GM06990 (cell line): ENCODE measurements around the gene CHMP4B.
A peak's percentile ranks its signal among the peaks of the same experiment; 100 is the strongest.

ENCODE experiments used
- DNase-seq: peaks from one replicate; pipeline ENCODE4 v3.0.0-alpha.2; 2011; ENCODE audit not compliant: insufficient read length; ENCODE audit errors: extremely low read depth
- H3K27me3 ChIP-seq: replicated peaks from 2 replicates; pipeline ENCODE4 v1.6.0; 2011; ENCODE audit warnings: low read length; ENCODE audit not compliant: control insufficient read depth, insufficient read depth
- H3K36me3 ChIP-seq: 2 replicates; pipeline ENCODE4 v1.5.1; 2011; ENCODE audit warnings: low read length; ENCODE audit not compliant: control insufficient read depth, insufficient read depth
- H3K4me3 ChIP-seq: replicated peaks from 2 replicates; pipeline ENCODE4 v1.5.1; 2011; ENCODE audit warnings: low read depth, mild to moderate bottlenecking, control low read depth, low read length
- CTCF ChIP-seq: IDR thresholded peaks from 2 replicates; pipeline ENCODE4 v1.5.1; 2011; ENCODE audit warnings: low read length, control low read depth, mild to moderate bottlenecking, inconsistent platforms; ENCODE audit not compliant: insufficient read depth, poor library complexity, severe bottlenecking

Gene CHMP4B

DNA sequence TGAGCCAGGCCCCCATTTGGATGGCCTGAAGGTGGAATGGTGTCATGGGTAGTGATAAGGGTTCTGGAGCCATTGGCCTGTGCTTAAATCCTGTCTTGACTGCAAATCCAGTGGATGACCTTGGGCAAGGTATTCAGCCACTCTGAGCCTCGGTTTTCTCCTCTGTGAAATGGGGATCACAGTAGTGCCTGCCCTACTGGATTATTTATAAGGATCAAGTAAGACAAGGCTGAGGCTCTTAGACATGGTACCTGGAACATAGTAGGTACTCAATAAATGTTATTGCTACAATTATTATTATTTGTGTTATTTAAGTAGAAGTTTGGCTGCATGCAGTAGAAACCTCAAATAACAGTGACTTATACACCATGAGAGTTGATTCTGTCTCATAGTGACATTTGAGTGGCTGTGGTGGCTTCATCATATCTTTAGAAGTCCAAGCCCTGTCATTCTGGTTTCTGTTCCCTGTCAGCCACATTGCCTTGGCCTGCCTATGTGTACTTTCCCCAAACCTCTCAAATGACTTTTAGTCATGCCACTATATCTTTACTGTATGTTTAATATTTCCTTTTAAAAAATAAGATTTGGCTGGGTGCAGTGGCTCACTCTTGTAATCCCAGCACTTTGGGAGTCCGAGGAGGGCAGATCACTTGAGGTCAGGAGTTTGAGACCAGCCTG lies 37.6 kb upstream of the CHMP4B start:
- DNase-seq, result peak; percentile 72
- no peak overlapping the region for H3K4me3 ChIP-seq
- H3K27me3 ChIP-seq, result no peaks in the 10 kb centered on the region
- no peak for TF ChIP-seq CTCF
- no peaks in the 10 kb centered on the region; the same call in 1 of the 2 replicates for H3K36me3 ChIP-seq

DNA sequence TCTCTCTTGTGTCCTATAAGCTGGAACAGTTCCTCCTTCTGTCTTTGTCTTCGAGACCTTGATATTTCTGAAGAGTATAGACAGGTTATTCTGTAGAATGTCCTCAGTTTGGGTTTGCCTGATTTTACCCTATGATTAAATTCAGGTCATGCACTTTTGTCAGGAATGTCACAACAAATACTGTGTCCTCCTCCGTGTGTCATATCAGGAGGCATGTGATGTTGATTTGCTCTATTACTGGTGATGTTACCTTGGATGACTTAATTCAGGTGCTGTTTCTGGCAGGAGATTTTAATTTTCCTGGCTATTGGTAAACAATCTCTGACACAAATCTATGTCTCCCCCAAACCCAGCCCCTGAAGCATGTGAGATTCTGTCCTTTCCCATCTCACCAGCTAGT lies 33.3 kb upstream of the CHMP4B start:
- no peak for TF ChIP-seq CTCF
- H3K4me3 ChIP-seq, result no peak overlapping the region
- no peaks in the 10 kb centered on the region for H3K27me3 ChIP-seq
- DNase-seq, result no peak
- H3K36me3 ChIP-seq, result no peaks in the 10 kb centered on the region; the same call in 1 of the 2 replicates

DNA sequence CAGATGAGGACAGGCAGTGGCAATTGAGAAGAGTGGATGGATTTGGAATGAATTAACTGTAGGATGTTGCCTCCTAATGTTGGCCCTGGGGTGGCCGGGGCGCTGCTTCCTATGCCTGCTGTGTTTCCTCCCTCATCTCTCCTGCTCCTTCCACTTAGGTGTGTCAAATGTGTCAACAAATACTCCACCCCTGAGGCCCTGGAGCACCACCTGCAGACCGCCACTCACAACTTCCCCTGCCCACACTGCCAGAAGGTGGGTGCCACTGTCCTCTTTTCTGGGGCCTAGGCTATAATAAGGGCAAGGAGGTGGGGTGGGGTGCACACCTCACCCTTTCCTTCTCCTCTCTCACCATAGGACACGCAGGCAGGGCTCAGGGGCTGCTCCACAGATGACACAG lies 30.0 kb upstream of the CHMP4B start:
- Histone ChIP-seq H3K36me3 (no peaks in the 10 kb centered on the region; the same call in 1 of the 2 replicates), H3K27me3 (no peaks in the 10 kb centered on the region), H3K4me3 (no peak overlapping the region)
- TF ChIP-seq CTCF, result no peak
- no peak for DNase-seq

- no peaks in the 10 kb centered on the region; the same call in 1 of the 2 replicates for H3K36me3 ChIP-seq
- no peak for TF ChIP-seq CTCF
- no peaks in the 10 kb centered on the region for H3K27me3 ChIP-seq
- no peak for DNase-seq
- no peak overlapping the region for H3K4me3 ChIP-seq
Measured at GRCh38 chr20:33781945-33782344, 29.2 kb upstream of the CHMP4B start.

DNA sequence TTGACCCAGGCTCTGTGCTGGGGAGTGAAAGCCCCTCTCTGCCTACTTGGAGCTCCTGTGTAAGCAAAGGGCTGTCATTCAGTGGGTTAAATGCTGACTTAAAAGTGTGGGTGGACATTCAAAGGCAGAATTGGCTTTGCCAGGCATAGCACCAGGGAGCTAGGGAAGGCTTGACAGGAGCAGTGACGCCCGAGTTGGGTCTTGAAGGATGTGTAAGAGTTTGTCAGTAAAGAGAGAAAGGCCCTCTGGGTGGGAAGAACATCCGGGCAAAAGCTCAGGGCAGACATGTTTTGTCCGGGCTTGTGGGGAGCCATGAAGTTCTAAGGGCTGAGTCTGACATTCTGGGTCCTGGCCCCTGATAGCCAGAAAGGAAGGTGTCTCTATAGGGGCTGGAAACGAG lies 27.9 kb upstream of the CHMP4B start:
- no peak overlapping the region for H3K4me3 ChIP-seq
- no peaks in the 10 kb centered on the region; the same call in 1 of the 2 replicates for H3K36me3 ChIP-seq
- TF ChIP-seq CTCF, result no peak
- no peak for DNase-seq
- no peaks in the 10 kb centered on the region for H3K27me3 ChIP-seq

DNA sequence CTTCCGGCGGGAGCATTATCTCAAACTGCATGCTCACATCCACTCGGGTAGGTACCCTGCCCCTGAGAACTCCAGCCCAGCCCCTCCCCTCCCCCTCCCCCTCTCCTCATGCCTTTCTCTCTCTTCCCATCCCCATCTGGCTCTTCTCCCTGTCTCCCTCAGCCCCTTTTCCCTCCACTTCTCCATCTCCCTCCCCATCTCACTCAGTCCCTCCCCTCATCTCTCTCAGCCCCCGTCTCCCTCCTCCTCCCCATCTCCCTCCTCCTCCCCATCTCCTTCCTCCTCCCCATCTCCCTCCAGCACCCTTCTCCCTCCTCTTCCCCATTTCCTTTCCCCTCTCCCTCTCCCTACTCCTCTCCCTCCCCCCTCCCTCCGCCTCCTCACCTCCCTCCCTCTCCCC lies 27.3 kb upstream of the CHMP4B start:
- Histone ChIP-seq H3K27me3 (no peaks in the 10 kb centered on the region), H3K4me3 (no peak overlapping the region), H3K36me3 (no peaks in the 10 kb centered on the region; the same call in 1 of the 2 replicates)
- no peak for TF ChIP-seq CTCF
- DNase-seq, result no peak
